Measurements from ENCODE around the gene LRRC4B.
A peak's percentile ranks its signal among the peaks of the same experiment; 100 is the strongest.
"Not testable (repeated sequence)": the region's sequence is repeated elsewhere in the genome, so short reads cannot be mapped to it uniquely, and the experiment has no call there.

Gene LRRC4B

DNA sequence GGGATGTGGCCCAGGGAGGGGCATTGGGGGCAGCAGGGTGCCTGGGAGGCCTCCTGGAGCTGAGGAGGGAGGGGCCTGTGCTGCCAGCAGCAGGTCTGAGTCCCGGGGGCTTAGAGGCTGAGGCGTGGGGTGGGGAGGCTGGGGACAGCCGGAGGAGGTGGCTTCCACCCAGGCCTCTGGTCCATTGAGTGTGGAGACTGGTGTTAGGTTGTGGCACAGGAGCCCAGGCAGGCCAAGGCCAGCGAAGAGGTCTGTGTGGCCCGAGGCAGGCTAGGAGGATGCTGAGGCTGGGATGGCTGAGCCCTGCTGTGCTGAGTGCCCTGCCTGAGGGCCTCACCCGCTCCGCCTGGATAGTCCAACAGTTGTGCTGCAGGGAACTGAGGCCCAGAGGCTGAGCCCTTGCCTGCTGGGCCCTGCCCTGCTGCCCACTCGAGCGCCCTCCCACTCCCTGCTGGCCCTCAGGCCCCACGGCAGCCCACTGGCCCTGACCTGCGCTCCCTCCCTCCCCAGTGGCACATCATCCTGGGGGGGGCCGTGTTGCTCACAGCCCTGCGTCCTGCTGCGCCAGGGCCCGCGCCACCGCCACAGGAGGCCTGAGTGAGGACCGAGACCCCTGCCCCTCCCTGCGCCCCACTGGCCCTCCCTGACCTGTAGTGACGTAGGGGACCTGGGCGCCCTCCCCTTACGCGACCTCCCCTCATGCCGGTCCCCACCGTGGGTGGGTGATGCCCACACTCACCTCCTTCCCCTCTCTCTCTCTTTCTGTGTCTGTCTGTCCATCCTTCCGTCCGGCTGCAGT is 86.7 kb downstream of the LRRC4B start:
- no peak for DNase-seq

DNA sequence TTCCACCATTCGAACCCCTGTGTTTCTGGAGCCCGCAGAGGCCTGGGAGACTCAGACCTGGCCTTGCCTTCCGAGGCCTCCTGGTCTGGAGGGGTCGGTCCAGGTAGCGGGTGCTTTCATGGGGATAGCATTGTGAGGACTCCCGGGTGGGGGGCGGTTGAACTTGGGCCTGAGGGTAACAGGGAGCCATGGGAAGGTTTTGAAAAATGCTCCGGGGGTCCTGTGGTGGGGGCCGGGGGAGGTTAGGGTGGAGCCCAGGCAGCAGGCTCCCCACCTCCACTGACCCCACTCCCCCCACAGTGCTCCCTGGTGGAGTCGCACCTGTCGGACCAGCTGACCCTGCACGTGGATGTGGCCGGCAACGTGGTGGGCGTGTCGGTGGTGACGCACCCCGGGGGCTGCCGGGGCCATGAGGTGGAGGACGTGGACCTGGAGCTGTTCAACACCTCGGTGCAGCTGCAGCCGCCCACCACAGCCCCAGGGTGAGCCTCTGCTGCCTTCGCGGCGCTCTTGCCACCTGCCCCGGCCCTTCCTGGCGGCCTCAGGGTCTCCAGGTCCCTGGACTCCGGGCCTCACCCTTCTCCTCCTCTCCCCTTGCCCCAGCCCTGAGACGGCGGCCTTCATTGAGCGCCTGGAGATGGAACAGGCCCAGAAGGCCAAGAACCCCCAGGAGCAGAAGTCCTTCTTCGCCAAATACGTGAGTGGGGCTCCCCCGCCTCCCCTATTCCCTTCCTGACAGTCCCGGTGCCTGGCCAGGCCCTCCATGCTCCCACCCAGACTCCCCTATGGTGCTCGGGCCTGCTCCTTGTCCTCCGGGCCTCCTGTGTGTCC is 87.7 kb downstream of the LRRC4B start:
- DNase-seq = no peak

DNA sequence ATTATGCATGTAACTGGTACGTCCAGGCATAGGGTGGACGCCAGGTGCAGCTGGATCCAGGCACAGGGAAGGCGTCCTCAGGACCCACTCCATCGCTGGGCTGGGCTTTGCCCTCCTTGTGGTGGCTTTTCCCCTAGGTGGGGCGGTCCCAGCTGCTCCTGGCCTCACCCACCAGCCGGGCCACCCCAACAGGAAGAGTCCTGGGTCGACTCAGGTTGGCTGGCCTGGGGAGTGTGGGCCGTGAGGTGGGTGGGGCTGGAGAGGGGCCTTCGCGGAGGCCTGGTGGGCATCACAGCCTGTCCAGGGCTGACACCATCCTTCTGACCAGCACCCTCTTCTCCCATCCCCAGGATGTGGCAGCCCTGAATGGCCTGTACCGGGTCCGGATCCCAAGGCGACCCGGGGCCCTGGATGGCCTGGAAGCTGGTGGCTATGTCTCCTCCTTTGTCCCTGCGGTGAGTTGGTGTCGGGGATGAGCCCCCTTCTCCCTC is 88.4 kb downstream of the LRRC4B start:
- no peak for DNase-seq

DNA sequence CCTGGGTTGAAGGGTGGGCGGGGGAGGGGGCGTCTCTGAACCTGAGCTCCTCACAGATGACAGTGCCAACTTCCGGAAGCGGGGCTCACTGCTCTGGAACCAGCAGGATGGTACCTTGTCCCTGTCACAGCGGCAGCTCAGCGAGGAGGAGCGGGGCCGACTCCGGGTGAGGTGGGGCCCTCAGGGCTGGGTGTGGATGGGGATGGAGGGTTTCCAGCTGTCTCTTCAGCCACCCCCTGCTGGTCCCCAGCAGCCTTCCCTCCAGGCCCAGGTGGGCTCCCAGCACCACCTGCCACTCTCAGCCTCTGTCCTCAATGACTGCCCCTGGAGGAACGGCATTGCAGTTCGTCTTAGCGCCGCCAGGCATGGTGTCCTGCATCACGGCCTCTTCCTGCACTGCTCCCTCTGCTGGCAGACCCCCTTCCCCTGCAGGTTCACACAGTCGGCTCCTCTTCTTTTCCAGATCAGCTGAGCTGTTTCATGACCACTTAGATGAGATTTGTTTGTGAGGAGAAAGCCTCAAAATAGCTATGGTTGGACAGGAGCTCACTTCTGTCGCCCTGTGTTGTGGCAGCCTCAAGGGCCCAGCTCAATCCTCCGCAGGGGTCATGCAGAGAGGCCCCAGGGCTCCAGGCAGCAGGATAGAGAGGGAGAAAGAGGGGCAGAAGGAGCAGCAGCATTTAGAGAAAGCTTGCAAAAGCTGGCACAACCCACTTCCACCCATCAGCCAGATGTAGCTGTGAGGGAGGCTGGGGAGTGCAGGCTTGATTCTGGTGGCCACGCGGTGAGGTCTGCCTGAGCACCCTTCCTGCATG is 89.1 kb downstream of the LRRC4B start:
- no peak for DNase-seq

DNA sequence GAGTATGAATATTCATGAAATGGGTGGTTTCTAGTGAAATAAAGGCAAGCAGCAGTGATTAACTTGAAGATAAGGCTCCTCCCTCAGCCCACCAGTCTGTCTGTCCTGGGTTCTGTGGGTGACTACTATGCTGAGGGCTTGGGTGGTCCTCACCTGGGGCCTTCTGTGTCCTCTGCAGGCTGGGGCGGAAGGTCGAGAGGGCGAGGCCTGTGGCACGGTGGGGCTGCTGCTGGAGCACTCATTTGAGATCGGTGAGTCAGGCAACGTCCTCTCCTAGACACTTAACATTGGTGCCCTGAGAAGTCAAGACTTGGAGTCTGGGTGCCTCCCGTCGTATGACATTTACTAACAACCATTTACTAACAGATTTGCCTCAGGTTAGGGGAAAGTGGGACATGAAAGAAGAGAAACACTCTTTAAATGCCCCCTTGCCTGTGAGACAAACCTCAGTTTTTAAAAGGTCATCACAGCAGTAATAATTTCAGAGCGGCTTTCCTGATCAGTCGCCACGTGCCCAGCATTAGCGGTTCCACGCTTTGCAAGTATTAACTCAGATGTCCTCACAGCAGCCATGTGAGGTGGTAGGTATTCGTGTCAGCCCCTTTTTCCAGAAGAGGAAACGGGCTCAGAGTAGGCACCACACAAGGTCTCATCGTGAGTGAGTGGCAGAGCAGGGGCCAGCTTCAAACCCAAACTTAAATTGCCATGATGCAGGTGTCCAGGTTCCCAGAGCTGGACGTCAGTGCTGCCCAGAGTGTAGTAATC is 90.3 kb downstream of the LRRC4B start:
- no peak for DNase-seq

DNA sequence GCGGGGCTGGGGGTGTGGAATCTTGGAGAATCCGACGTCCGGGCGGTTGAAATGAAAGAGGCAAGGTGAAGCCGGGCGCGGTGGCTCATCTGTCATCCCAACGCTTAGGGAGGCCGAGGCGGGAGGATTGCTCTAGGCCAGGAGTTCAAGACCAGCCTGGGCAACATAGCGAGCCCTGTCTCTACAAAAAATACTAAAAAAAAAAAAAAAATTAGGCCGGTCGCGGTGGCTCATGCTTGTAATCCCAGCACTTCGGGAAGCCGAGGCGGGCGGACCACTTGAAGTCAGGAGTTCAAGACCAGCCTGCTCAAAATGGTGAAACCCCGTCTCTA is 91.4 kb downstream of the LRRC4B start:
- DNase-seq = no peak

DNA sequence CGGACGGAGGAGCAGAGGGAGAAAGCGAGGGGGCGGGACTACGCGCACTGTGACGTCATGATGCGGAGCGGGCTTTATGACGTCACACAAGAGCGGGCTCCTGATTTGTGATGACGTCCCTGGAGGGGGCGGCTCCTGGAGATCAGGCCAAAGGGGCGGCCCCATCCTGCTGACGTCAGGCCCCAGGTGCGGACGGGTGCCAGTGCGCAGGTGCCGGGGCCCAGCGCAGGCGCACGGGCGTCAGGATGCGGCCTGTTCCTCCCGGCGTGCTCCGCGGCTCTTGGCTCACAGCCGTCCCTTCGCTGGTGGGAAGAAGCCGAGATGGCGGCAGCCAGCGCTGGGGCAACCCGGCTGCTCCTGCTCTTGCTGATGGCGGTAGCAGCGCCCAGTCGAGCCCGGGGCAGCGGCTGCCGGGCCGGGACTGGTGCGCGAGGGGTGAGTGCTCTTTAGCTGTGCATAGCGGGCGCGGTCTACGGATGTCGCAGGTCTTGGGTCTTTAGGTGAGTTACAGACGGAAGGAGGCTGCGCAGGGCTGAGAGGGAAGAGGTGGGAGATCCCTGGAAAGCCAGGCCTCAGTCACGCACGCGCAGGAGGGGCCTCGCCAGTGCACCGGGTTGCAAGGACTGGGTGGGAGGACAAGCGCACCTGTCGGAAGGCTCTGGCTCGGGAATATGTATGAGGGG is 91.9 kb downstream of the LRRC4B start, which contains the start of the genes EMC10 and GARIN5A:
Gene EMC10 (plus strand): TSS at position 284 of the 683 bp plus-strand sequence. CDS start 38 bp downstream, at position 322.
Gene GARIN5A (minus strand): TSS at position 625 of the 683 bp plus-strand sequence. CDS start 460 bp downstream, at position 165.
- DNase-seq = peak; percentile 88

DNA sequence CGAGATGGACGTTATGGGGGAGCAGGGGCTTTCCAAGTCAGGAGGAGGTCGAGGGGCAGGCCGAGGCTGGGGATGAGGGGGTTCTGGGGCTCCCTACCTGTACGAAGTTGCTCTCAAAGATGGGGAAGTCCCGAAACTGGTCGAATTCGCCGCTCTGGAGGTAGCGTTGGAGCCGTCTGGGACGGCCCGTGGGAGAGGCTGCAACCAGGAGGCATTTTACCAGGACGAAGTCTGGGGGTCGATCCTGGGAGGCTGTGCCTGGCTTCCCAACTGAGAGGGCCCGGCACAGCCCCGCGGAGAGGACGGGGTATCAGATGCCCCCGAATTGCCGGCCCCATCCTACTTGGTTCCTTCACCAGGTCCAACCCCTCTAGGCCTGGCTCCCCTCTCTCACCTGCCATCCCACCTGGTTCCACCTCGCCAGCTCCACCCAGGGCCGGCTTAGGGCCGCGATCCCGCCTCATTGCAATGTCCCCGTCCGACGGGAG is 92.5 kb downstream of the LRRC4B start:
- no peak for DNase-seq

DNA sequence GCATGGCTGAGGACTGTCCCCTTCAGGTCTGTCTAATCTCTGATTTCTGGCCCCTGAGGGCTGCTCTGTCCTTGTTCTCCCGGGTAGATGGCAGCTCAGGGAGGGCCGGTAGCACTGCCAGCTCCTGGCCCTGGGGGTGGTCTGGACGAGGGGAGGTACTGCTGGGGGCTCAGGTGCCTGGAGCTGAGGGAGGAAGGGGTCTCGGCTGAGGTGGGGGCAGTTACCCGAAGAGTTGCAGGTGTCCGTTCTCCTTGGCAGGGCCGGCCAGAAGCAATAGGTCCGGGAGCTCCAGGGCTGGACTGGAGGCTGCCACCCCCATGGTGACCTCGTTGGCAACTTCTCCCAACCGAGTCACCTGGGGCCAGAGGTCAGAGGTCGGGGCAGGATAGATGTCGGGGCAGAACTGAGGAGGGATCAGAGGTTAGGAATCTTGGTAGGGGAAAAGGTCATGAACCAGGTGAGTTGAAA is 93.1 kb downstream of the LRRC4B start:
- no peak for DNase-seq

DNA sequence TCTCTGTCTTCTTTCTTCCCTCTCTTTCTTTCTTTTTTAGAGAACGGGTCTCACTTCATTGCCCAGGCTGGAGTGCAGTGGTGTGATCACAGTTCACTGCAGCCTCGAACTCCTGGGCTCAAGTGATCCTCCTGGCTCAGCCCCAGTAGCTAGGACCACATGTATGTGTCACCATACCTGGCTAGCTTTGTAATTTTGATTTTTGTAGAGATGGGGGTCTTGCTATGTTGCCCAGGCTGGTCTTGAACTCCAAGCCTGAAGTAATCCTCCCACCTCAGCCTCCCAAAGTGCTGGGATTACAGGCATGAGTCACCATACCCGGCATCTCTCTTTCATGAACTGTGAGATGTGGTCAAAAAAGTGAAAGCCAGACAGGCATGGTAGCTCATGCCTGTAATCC is 94.9 kb downstream of the LRRC4B start:
- DNase-seq = not testable (repeated sequence)

DNA sequence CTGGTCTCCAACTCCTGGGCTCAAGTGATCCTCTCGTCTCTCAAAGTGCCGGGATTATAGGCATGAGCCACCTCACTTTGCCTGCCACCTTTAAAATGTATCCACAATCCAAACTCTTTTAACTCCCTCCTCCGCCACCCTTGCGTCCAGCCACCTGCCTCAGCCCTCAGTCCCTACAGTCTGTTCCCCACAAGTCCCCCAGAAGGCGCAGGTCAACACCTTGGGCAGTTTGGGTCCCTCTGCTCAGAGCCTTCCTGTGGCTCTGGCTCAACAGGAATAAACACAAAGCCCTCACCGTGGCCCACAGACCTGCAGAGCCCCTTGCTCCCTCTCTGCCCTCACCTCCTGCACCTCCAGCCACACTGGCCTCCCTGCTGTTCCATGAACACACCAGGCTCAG is 99.4 kb downstream of the LRRC4B start:
- DNase-seq = no peak

DNA sequence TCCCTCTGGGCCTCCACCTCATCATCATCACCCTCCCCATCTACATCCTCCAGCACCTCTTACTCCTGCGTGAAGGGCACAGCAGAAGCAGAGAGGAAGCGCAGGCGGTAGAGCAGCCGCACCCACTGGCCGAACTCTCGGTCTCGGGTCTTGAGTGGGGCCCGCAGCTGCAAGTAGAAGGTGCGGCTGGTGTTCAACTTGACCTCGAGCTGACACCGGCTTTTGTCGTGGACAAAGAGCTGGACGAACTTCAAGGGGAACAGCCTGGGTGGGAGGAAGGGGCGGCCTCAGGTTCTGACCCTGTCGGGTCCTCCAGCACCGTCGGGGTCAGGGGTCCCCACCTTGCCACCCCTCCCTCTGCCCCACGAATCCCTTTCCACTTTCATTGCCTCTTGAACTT is 100.7 kb downstream of the LRRC4B start:
- DNase-seq = no peak
